Epithelial cell of alveolus of lung (primary cell): ENCODE data around the gene TMEM145. TPM values are rescaled to one million over a fixed set of nuclear protein-coding genes. Genes with fewer than 3 reads are reported as not detected.

Experiments used
- total RNA-seq: library from RNA; depleted of rRNA; stranded (reverse); fragments of >200 nt; gene quantifications from 2 replicates; pipeline ENCODE4 v1.2.1, GENCODE V29; 2015

The TMEM145 gene
- total RNA-seq, result 0.24 TPM in 1 of 2 replicates, not detected in the other

GRCh38 chr19:42313096-42313839 is at the start of gene TMEM145:
TMEM145 (plus strand) TSS chr19:42313309; CDS start chr19:42313377, 68 bp downstream.

GRCh38 chr19:42268704-42269477 is 44.2 kb upstream of the TMEM145 start, which contains the start of gene CIC:
CIC (plus strand) TSS chr19:42269252; CDS start chr19:42271784, 2,532 bp downstream.

GRCh38 chr19:42301646-42302203 is 11.4 kb upstream of the TMEM145 start, which contains the start of gene PRR19:
PRR19 (plus strand) TSS chr19:42302132; CDS start chr19:42309585, 7,453 bp downstream.

GRCh38 chr19:42325308-42325895 is 12.3 kb downstream of the TMEM145 start, which contains the start of gene MEGF8:
MEGF8 (plus strand) TSS chr19:42325635; CDS start chr19:42326244, 609 bp downstream.

Other genes with a start within 250 kb of the TMEM145 start
- gene GRIK5, start 243.1 kb upstream of the TMEM145 start, total RNA-seq, result 0.39 and 2.6 TPM in 2 replicates
- gene ZNF574, start 237.1 kb upstream of the TMEM145 start, total RNA-seq, result 12.4 and 18.9 TPM in 2 replicates
- 0.32 and 5.0 TPM in 2 replicates for gene POU2F2, start 180.9 kb upstream of the TMEM145 start, total RNA-seq
- 32.6 and 34.8 TPM in 2 replicates for gene DEDD2, start 95.6 kb upstream of the TMEM145 start, total RNA-seq
- 8.8 and 10.6 TPM in 2 replicates for gene ZNF526, start 93.0 kb upstream of the TMEM145 start, total RNA-seq
- 20.4 and 28.4 TPM in 2 replicates for gene GSK3A, start 70.7 kb upstream of the TMEM145 start, total RNA-seq
- gene ERF, start 58.2 kb upstream of the TMEM145 start, total RNA-seq, result 54.2 and 58.3 TPM in 2 replicates
- gene CIC, start 44.1 kb upstream of the TMEM145 start, total RNA-seq, result 29.5 and 39.0 TPM in 2 replicates
- gene PRR19, start 11.2 kb upstream of the TMEM145 start, total RNA-seq, result 0.78 and 0.88 TPM in 2 replicates
- gene PAFAH1B3, start 10.7 kb upstream of the TMEM145 start, total RNA-seq, result 20.9 and 56.0 TPM in 2 replicates
- 25.6 and 44.4 TPM in 2 replicates for gene MEGF8, start 12.3 kb downstream of the TMEM145 start, total RNA-seq
- 1.8 TPM in 1 of 2 replicates, not detected in the other for gene CNFN, start 77.0 kb downstream of the TMEM145 start, total RNA-seq
- 3.9 and 8.0 TPM in 2 replicates for gene LIPE, start 114.1 kb downstream of the TMEM145 start, total RNA-seq
- not detected in 2 replicates for gene CXCL17, start 129.6 kb downstream of the TMEM145 start, total RNA-seq
- 0.39 TPM in 1 of 2 replicates, not detected in the other for gene CEACAM1, start 215.2 kb downstream of the TMEM145 start, total RNA-seq